BE2C (cell line): Measurements from ENCODE around the gene CDK5RAP2.

Experiments used
- DNase-seq: peaks from one replicate; pipeline ENCODE4 v3.0.0-alpha.2; 2020
- H3K27me3 ChIP-seq: fragments of 250-450 bp; sonication (Bioruptor Pico); 2 replicates; pipeline ENCODE4 v1.5.1; 2020; ENCODE audit warnings: mild to moderate bottlenecking
- H3K36me3 ChIP-seq: fragments of 250-450 bp; sonication (Bioruptor Pico); 2 replicates; pipeline ENCODE4 v1.5.1; 2020; ENCODE audit warnings: mild to moderate bottlenecking
- H3K4me1 ChIP-seq: fragments of 250-450 bp; sonication (Bioruptor Pico); 2 replicates; pipeline ENCODE4 v1.5.1; 2020
- H3K4me3 ChIP-seq: 2 replicates; pipeline ENCODE4 v1.5.1; 2011; ENCODE audit warnings: low read depth, low read length
- H3K9me3 ChIP-seq: fragments of 250-450 bp; sonication (Bioruptor Pico); 2 replicates; pipeline ENCODE4 v1.5.1; 2020
- TF ChIP-seq, protein P1 (sequence below): IDR thresholded peaks from 2 replicates; pipeline ENCODE4 v1.5.1; 2012; ENCODE audit warnings: mild to moderate bottlenecking, low read depth, low read length

CDK5RAP2 gene

DNA sequence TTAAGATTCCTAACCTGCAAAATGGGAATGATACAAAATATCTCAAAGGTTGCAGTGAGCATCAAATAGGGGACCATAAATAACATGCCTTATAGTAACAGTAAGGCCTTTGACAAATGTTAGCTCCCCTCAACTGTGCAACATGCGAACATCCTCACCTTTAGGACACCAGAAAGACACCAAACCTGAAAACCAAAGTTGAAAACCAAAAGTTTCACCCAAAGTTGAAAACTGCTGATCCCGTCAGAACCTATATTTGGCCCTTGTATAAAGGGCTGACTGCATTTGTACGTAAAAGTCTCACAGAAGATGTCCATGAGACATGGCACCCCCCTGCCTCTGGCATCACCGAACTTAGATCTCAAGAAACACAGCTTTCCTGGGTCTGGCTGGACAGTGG lies 12.1 kb downstream of the CDK5RAP2 start:
- Histone ChIP-seq H3K36me3 (peaks cover 90% of the 10 kb centered on the region), H3K4me3 (no peak overlapping the region)
- TF ChIP-seq, protein P1, sequence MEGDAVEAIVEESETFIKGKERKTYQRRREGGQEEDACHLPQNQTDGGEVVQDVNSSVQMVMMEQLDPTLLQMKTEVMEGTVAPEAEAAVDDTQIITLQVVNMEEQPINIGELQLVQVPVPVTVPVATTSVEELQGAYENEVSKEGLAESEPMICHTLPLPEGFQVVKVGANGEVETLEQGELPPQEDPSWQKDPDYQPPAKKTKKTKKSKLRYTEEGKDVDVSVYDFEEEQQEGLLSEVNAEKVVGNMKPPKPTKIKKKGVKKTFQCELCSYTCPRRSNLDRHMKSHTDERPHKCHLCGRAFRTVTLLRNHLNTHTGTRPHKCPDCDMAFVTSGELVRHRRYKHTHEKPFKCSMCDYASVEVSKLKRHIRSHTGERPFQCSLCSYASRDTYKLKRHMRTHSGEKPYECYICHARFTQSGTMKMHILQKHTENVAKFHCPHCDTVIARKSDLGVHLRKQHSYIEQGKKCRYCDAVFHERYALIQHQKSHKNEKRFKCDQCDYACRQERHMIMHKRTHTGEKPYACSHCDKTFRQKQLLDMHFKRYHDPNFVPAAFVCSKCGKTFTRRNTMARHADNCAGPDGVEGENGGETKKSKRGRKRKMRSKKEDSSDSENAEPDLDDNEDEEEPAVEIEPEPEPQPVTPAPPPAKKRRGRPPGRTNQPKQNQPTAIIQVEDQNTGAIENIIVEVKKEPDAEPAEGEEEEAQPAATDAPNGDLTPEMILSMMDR: no peak

GRCh38 chr9:120567081-120567480 lies 12.9 kb downstream of the CDK5RAP2 start:
- Histone ChIP-seq H3K36me3 (peaks cover 91% of the 10 kb centered on the region), H3K9me3 (no peaks in the 10 kb centered on the region), H3K27me3 (no peaks in the 10 kb centered on the region), H3K4me1 (no peaks in the 10 kb centered on the region), H3K4me3 (no peak overlapping the region)
- TF ChIP-seq, protein P1: no peak
- DNase-seq: no peak

More for the DNA sequence above, 12.1 kb downstream of the CDK5RAP2 start:
- DNase-seq: no peak
- Histone ChIP-seq H3K9me3 (no peaks in the 10 kb centered on the region), H3K27me3 (no peaks in the 10 kb centered on the region), H3K4me1 (no peaks in the 10 kb centered on the region)

DNA sequence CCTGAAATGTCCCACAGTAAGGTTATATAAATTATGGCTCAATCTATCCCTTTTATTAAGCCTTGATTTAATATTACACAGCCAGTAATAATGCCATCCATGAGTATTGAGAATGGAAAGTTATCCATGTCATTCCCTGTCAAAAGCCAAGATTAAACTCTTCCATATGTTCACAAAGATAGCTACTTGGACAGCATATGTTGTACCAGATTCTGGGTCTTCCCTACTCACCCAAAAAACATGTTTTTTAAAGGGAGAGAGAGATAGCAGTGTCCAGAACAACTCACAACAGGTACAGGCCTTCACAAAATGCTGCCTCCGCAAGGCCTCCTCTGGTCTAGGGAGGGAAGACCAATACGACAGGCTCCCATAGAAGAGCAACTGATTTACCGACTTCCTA lies 15.4 kb downstream of the CDK5RAP2 start:
- Histone ChIP-seq H3K4me1 (no peaks in the 10 kb centered on the region), H3K36me3 (peaks cover 85% of the 10 kb centered on the region), H3K27me3 (no peaks in the 10 kb centered on the region), H3K9me3 (no peaks in the 10 kb centered on the region), H3K4me3 (no peak overlapping the region)
- TF ChIP-seq, protein P1: no peak
- DNase-seq: no peak

GRCh38 chr9:120562861-120563443 lies 17.0 kb downstream of the CDK5RAP2 start:
- H3K4me3 ChIP-seq: no peak overlapping the region
- DNase-seq: no peak
- no peaks in the 10 kb centered on the region for H3K27me3 ChIP-seq
- H3K36me3 ChIP-seq: peaks cover 69% of the 10 kb centered on the region
- no peaks in the 10 kb centered on the region for H3K4me1 ChIP-seq
- TF ChIP-seq, protein P1: no peak
- H3K9me3 ChIP-seq: no peaks in the 10 kb centered on the region

- DNase-seq: no peak
- Histone ChIP-seq H3K9me3 (no peaks in the 10 kb centered on the region), H3K27me3 (no peaks in the 10 kb centered on the region), H3K36me3 (peaks cover 61% of the 10 kb centered on the region), H3K4me3 (no peak overlapping the region), H3K4me1 (no peaks in the 10 kb centered on the region)
- TF ChIP-seq, protein P1: no peak
Measured at GRCh38 chr9:120561709-120562108, 18.3 kb downstream of the CDK5RAP2 start.

DNA sequence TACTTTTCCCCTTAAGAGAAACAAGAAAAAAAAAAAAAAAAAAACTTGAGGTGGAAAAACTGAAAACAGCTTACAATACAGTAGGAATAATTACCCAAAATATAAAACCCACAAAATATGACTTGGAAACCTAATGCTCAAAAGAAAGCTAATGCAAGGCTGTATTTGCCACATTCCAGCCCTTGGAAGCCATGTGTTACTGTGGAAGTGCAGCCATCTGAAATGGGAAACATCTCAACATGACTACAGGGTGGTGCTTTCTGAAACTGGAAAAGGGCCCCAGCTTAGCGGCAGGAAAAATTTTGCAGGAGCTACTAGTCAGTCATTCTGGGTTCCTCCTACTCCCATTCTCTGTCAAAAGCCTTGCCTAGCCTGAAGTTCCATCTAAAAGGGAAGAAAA lies 20.4 kb downstream of the CDK5RAP2 start:
- H3K36me3 ChIP-seq: peaks cover 51% of the 10 kb centered on the region
- no peaks in the 10 kb centered on the region for H3K4me1 ChIP-seq
- TF ChIP-seq, protein P1: no peak
- H3K9me3 ChIP-seq: no peaks in the 10 kb centered on the region
- no peak for DNase-seq
- no peak overlapping the region for H3K4me3 ChIP-seq
- no peaks in the 10 kb centered on the region for H3K27me3 ChIP-seq
